Activated naive CD4-positive, alpha-beta T cell treated with anti-CD3 and anti-CD28 coated beads, Interleukin-2, amount 10 ng/mL, durations not matched to agents 7 days and 5 days (primary cell): ENCODE data around the gene RGS2.

Experiments used
- CTCF ChIA-PET: fragments of 350-600 bp; sonication (Branson Sonifier 250); formaldehyde crosslinking; loops from one replicate; lab custom pipeline; 2021; ENCODE audit warnings: antibody characterized with exemption; lab: Charles Lee
- DNase-seq: peaks from one replicate; pipeline ENCODE4 v3.0.0-alpha.2; 2020
- H3K27ac Mint-ChIP-seq: one replicate; pipeline ENCODE4 v1.8.0; 2021; ENCODE audit warnings: mild to moderate bottlenecking, moderate library complexity, mixed read lengths
- H3K27me3 Mint-ChIP-seq: one replicate; pipeline ENCODE4 v1.8.0; 2021; ENCODE audit warnings: mild to moderate bottlenecking, mixed read lengths
- H3K36me3 Mint-ChIP-seq: one replicate; pipeline ENCODE4 v1.8.0; 2021; ENCODE audit warnings: mixed read lengths
- H3K4me1 Mint-ChIP-seq: one replicate; pipeline ENCODE4 v1.8.0; 2021; ENCODE audit warnings: mixed read lengths
- H3K4me3 Mint-ChIP-seq: one replicate; pipeline ENCODE4 v1.8.0; 2021; ENCODE audit warnings: mild to moderate bottlenecking, moderate library complexity, mixed read lengths
- H3K9me3 Mint-ChIP-seq: one replicate; pipeline ENCODE4 v1.8.0; 2021; ENCODE audit warnings: mixed read lengths

Gene RGS2

GRCh38 chr1:192861860-192862259, 53.0 kb downstream of the RGS2 start:
- Mint-ChIP-seq H3K4me3 (no peak overlapping the region), H3K4me1 (no peaks in the 10 kb centered on the region), H3K27ac (no peak overlapping the region), H3K27me3 (no peaks in the 10 kb centered on the region), H3K36me3 (no peaks in the 10 kb centered on the region), H3K9me3 (peaks cover 2% of the 10 kb centered on the region)
- CTCF ChIA-PET, result no interaction called here
- DNase-seq, result no peak
